Psoas muscle (tissue), 8 donors: Measurements from ENCODE around the gene SLC9A4. TPM values are rescaled to one million over a fixed set of nuclear protein-coding genes. Genes with fewer than 3 reads are reported as not detected.

Source experiments
- ATAC-seq, 4 donors: fragments of 200-7000 bp; cut with Tn5 transposase; one replicate each; pipeline ENCODE4 v1.9.1; 2020; ENCODE audit warnings: moderate library complexity in 3 of 4, mild to moderate bottlenecking in 2 of 4
- DNase-seq, 2 donors: peaks; one replicate each; pipeline ENCODE4 v3.0.0-alpha.2; 2020
- H3K27ac ChIP-seq: fragments of 200-600 bp; one replicate; pipeline ENCODE4 v1.8.0; 2022
- H3K27me3 ChIP-seq, 3 donors: fragments of 200-600 bp in 1 of 3; one replicate each; pipeline versions ENCODE4 v1.6.1 to v1.8.0; 2013 to 2022; ENCODE audit warnings: low read length in 2 of 3, mild to moderate bottlenecking in 2 of 3, moderate library complexity in 1 of 3; ENCODE audit not compliant: insufficient read depth in 3 of 3
- H3K36me3 ChIP-seq, 2 donors: fragments of 200-600 bp in 1 of 2; one replicate each; pipeline versions ENCODE4 v1.6.1 to v1.8.0; 2013 to 2022; ENCODE audit warnings: low read depth in 1 of 2, mild to moderate bottlenecking in 1 of 2, moderate library complexity in 1 of 2; ENCODE audit not compliant: insufficient read depth in 1 of 2
- H3K4me1 ChIP-seq: fragments of 200-600 bp; one replicate; pipeline ENCODE4 v1.8.0; 2022
- H3K4me3 ChIP-seq: fragments of 200-600 bp; one replicate; pipeline ENCODE4 v1.8.0; 2022; ENCODE audit warnings: mild to moderate bottlenecking
- H3K9me3 ChIP-seq: fragments of 200-600 bp; one replicate; pipeline ENCODE4 v1.8.0; 2022
- CTCF ChIP-seq: fragments of 200-600 bp; IDR thresholded peaks from one replicate; pipeline ENCODE4 v1.8.0; 2022; ENCODE audit warnings: antibody characterized with exemption
- WGBS, 3 donors: extraction: QIAGEN DNeasy Blood & Tissue Kit; methylation state at CpG; one replicate each; pipeline versions ENCODE4 v1.1.6 to v1.1.7; 2013; 5-methylcytosine and 5-hydroxymethylcytosine counted together
- intact Hi-C, 2 donors: fragments of 100-400 bp; cut with DNase I; formaldehyde crosslinking; loops; one replicate each; pipeline versions ENCODE4 v1.11.0 to v1.14.2; 2022
- polyA plus RNA-seq, 3 donors: library from polyadenylated mRNA; stranded (reverse); fragments of 200-250 nt; gene quantifications; one replicate each; pipeline ENCODE4 v1.2.3, GENCODE V29; 2013
- total RNA-seq, 4 donors: library from RNA; stranded (reverse); fragmentation: NEBNext Ultra II Directional in 2 of 4; extraction: Animal tissue kit (Norgen Biotek cat#: 25700) in 2 of 4; gene quantifications; one replicate each; pipeline versions ENCODE4 v1.2.1 to v1.2.4, GENCODE V29; 2021 to 2023
- donor health status: healthy with polysubstance abuse.
- donor health status: DM: no; HTN: no; CAD: no; lungs with moderate emphysema.
- donor health status: Bipolar disorder and iron deficiency.
- donor health status: healthy.
- donor health status: DM: yes; HTN: yes; CAD: no.
- donor health status: DM: no; HTN: no; CAD: no.
- donor health status: DM: no; HTN: no; CAD: no.
- donor health status: DM: yes; HTN: yes; CAD: no.

Gene SLC9A4
- total and polyA plus RNA-seq, 7 donors, result 0.08 TPM; not detected in 6

- no peaks in the 10 kb centered on the region for H3K4me1 ChIP-seq
- H3K36me3 ChIP-seq, result no peaks in the 10 kb centered on the region
- TF ChIP-seq CTCF, result no peak
- intact Hi-C loops, result no loop called here
- WGBS, 3 donors, result 95 to 97% (median 96%) methylated on average over 2 of the region's 2 CpGs
- no peak overlapping the region for H3K4me3 ChIP-seq
- ATAC-seq, result no peak
- no peaks in the 10 kb centered on the region for H3K27me3 ChIP-seq
- no peaks in the 10 kb centered on the region for H3K9me3 ChIP-seq
- H3K27ac ChIP-seq, result no peak overlapping the region
- no peak for DNase-seq
Measured at GRCh38 chr2:102438578-102438977, 34.4 kb upstream of the SLC9A4 start.

- Histone ChIP-seq H3K4me1 (no peaks in the 10 kb centered on the region), H3K27me3 (no peaks in the 10 kb centered on the region), H3K9me3 (no peaks in the 10 kb centered on the region), H3K4me3 (no peak overlapping the region), H3K27ac (no peak overlapping the region), H3K36me3 (no peaks in the 10 kb centered on the region)
- WGBS, 3 donors, result 53 to 62% (median 57%) methylated on average over 6 of the region's 6 CpGs
- ATAC-seq (peak in 3 of 4 donors; percentile 60 to 97 (median 82)), DNase-seq (no peak)
- no peak for TF ChIP-seq CTCF
- intact Hi-C loops, result no loop called here
Measured at GRCh38 chr2:102439065-102439695, 33.8 kb upstream of the SLC9A4 start.

- ATAC-seq, result no peak
- Histone ChIP-seq H3K9me3 (no peaks in the 10 kb centered on the region), H3K4me1 (no peaks in the 10 kb centered on the region), H3K4me3 (no peak overlapping the region), H3K36me3 (no peaks in the 10 kb centered on the region), H3K27ac (no peak overlapping the region), H3K27me3 (peaks cover 0 to 2% (median 0%) of the 10 kb centered on the region in 3 donors)
- no peak for DNase-seq
- 32 to 34% (median 33%) methylated on average over 13 of the region's 13 CpGs for WGBS, 3 donors
- peak; percentile 49 for TF ChIP-seq CTCF
- intact Hi-C loops, result loop anchor here in 1 of 2 donors (5.0 to 10.0 kb wide), 2 partner anchors 191 to 418 kb away; no protein-coding TSS in a partner anchor
Measured at GRCh38 chr2:102442967-102443828, 29.8 kb upstream of the SLC9A4 start.

- TF ChIP-seq CTCF, result no peak
- Histone ChIP-seq H3K36me3 (no peaks in the 10 kb centered on the region), H3K9me3 (no peaks in the 10 kb centered on the region), H3K27me3 (peaks cover 0 to 2% (median 0%) of the 10 kb centered on the region in 3 donors), H3K27ac (no peak overlapping the region), H3K4me3 (no peak overlapping the region), H3K4me1 (no peaks in the 10 kb centered on the region)
- WGBS, 3 donors, result 76 to 83% (median 83%) methylated on average over 3 of the region's 3 CpGs
- intact Hi-C loops, result loop anchor here in 1 of 2 donors (5.0 to 10.0 kb wide), 2 partner anchors 192 to 419 kb away; no protein-coding TSS in a partner anchor
- DNase-seq, result no peak
- ATAC-seq, result no peak
Measured at GRCh38 chr2:102444233-102444632, 28.8 kb upstream of the SLC9A4 start.
